Nephron progenitor cell (in vitro differentiated cells): ENCODE results near the gene FHIP1B.

Experiments used
- DNase-seq: peaks from one replicate; pipeline ENCODE4 v3.0.0; 2021
- H3K27ac Mint-ChIP-seq: 2 replicates; pipeline ENCODE4 v1.8.0; 2021; ENCODE audit warnings: mild to moderate bottlenecking, moderate library complexity, mixed read lengths
- H3K27me3 Mint-ChIP-seq: 2 replicates; pipeline ENCODE4 v1.8.0; 2021; ENCODE audit warnings: mild to moderate bottlenecking, low read depth, mixed read lengths; ENCODE audit not compliant: poor library complexity
- H3K36me3 Mint-ChIP-seq: 2 replicates; pipeline ENCODE4 v1.8.0; 2021; ENCODE audit warnings: low read depth, mixed read lengths
- H3K4me1 Mint-ChIP-seq: 2 replicates; pipeline ENCODE4 v1.8.0; 2021; ENCODE audit warnings: mixed read lengths
- H3K4me3 Mint-ChIP-seq: 2 replicates; pipeline ENCODE4 v1.8.0; 2021; ENCODE audit warnings: mild to moderate bottlenecking, moderate library complexity, mixed read lengths
- H3K9me3 Mint-ChIP-seq: 2 replicates; pipeline ENCODE4 v1.8.0; 2021; ENCODE audit warnings: mild to moderate bottlenecking, moderate library complexity, mixed read lengths
- CTCF ChIP-seq: fragments of 200-600 bp; sonication (generic); IDR thresholded peaks from 2 replicates; pipeline ENCODE4 v1.5.0; 2021; ENCODE audit warnings: antibody characterized with exemption

The FHIP1B gene

GRCh38 chr11:6197466-6198200, 36.8 kb downstream of the FHIP1B start:
- no peaks in the 10 kb centered on the region for H3K9me3 Mint-ChIP-seq
- TF ChIP-seq CTCF = no peak
- H3K36me3 Mint-ChIP-seq = no peaks in the 10 kb centered on the region
- H3K4me1 Mint-ChIP-seq = no peaks in the 10 kb centered on the region
- no peak for DNase-seq
- H3K4me3 Mint-ChIP-seq = no peak overlapping the region
- H3K27ac Mint-ChIP-seq = no peak overlapping the region
- H3K27me3 Mint-ChIP-seq = peaks cover 6% of the 10 kb centered on the region

GRCh38 chr11:6196396-6196795, 38.0 kb downstream of the FHIP1B start:
- Mint-ChIP-seq H3K27ac (no peak overlapping the region), H3K4me3 (no peak overlapping the region), H3K9me3 (no peaks in the 10 kb centered on the region), H3K27me3 (peaks cover 9% of the 10 kb centered on the region), H3K4me1 (no peaks in the 10 kb centered on the region), H3K36me3 (no peaks in the 10 kb centered on the region)
- DNase-seq = no peak
- TF ChIP-seq CTCF = no peak

GRCh38 chr11:6194065-6194581, 40.3 kb downstream of the FHIP1B start:
- Mint-ChIP-seq H3K4me1 (no peaks in the 10 kb centered on the region), H3K36me3 (no peaks in the 10 kb centered on the region), H3K27ac (no peak overlapping the region), H3K9me3 (no peaks in the 10 kb centered on the region), H3K27me3 (peaks cover 10% of the 10 kb centered on the region), H3K4me3 (no peak overlapping the region)
- no peak for TF ChIP-seq CTCF
- no peak for DNase-seq

- DNase-seq = no peak
- no peak for TF ChIP-seq CTCF
- no peak overlapping the region for H3K4me3 Mint-ChIP-seq
- H3K27ac Mint-ChIP-seq = no peak overlapping the region
- no peaks in the 10 kb centered on the region for H3K4me1 Mint-ChIP-seq
- H3K9me3 Mint-ChIP-seq = no peaks in the 10 kb centered on the region
- H3K36me3 Mint-ChIP-seq = no peaks in the 10 kb centered on the region
- peaks cover 10% of the 10 kb centered on the region for H3K27me3 Mint-ChIP-seq
Measured at GRCh38 chr11:6191742-6192141, 42.7 kb downstream of the FHIP1B start.

- no peaks in the 10 kb centered on the region for H3K4me1 Mint-ChIP-seq
- no peak overlapping the region for H3K27ac Mint-ChIP-seq
- peaks cover 9% of the 10 kb centered on the region for H3K27me3 Mint-ChIP-seq
- H3K36me3 Mint-ChIP-seq = no peaks in the 10 kb centered on the region
- no peak overlapping the region for H3K4me3 Mint-ChIP-seq
- TF ChIP-seq CTCF = no peak
- H3K9me3 Mint-ChIP-seq = peaks cover 21% of the 10 kb centered on the region
- DNase-seq = no peak
Measured at GRCh38 chr11:6175440-6175839, 59.0 kb downstream of the FHIP1B start.

GRCh38 chr11:6170226-6170625, 64.2 kb downstream of the FHIP1B start, which contains the start of gene OR52B2:
Gene OR52B2 (minus strand): TSS chr11:6170326. CDS start chr11:6170326, 0 bp downstream.
- H3K36me3 Mint-ChIP-seq = no peaks in the 10 kb centered on the region
- peaks cover 10% of the 10 kb centered on the region for H3K27me3 Mint-ChIP-seq
- no peak for TF ChIP-seq CTCF
- DNase-seq = no peak
- H3K4me1 Mint-ChIP-seq = no peaks in the 10 kb centered on the region
- H3K27ac Mint-ChIP-seq = no peak within 1 kb of the TSS
- no peak within 1 kb of the TSS for H3K4me3 Mint-ChIP-seq
- H3K9me3 Mint-ChIP-seq = peaks cover 7% of the 10 kb centered on the region
